Fibroblast of skin of right quadriceps (primary cell): ENCODE results near the gene GSG1L.

Experiments
- DNase-seq: peaks from one replicate; pipeline ENCODE4 v3.0.0-alpha.2; 2013

Gene GSG1L

DNA sequence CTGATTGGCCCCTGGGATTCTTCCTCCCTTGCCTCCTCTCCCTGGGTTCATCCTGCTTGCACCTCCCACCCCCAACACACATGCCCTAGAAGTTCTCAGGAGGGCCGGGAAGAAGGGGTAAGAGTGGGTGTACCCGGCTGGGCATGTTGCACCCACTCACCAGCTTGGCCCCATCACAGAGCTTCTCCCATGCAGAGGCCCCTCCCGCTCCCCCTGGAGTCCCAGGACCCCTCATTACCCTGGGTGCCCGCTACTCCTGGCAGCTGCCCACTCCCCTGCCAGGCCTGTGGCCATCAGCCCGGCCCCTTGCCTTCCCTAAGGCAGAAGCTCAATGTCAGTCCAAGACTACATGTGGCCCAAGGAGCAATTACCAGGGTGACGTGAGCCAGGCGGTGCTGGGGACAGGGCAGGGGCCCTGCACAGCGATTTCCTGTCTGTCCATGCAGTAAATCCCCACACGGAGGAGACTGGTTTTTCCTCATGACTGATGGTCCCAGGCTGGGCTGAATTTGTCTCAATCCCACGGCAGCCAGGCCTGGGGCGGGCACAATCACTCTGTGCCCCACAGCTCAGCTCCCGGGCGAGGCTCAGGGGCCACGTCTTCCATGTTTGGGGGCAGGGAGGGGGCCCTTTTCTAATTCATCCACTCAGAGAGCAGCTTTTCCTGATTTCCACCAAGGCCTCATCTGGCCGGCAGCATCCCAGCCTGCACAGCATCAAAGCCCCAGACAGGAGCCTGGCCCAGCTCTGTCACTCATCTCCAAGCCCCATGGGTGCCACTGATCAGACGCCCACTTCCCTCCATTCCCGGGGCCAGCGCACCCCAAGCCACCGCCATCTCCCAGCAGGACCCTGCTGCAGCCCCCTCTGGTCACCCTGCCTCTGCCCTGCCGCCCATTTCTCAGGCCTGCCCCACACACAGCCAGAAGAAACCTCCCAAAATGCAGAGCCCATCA, 278.9 kb downstream of the GSG1L start:
- DNase-seq: no peak

GRCh38 chr16:27781981-27782880, 281.3 kb downstream of the GSG1L start:
- DNase-seq: no peak

- DNase-seq: no peak
These were observed 282.4 kb downstream of the GSG1L start for GRCh38 chr16:27781195-27781524.

GRCh38 chr16:27780468-27781194, 282.9 kb downstream of the GSG1L start:
- DNase-seq: no peak

GRCh38 chr16:27779641-27780164, 283.8 kb downstream of the GSG1L start:
- peak; percentile 37 for DNase-seq

DNA sequence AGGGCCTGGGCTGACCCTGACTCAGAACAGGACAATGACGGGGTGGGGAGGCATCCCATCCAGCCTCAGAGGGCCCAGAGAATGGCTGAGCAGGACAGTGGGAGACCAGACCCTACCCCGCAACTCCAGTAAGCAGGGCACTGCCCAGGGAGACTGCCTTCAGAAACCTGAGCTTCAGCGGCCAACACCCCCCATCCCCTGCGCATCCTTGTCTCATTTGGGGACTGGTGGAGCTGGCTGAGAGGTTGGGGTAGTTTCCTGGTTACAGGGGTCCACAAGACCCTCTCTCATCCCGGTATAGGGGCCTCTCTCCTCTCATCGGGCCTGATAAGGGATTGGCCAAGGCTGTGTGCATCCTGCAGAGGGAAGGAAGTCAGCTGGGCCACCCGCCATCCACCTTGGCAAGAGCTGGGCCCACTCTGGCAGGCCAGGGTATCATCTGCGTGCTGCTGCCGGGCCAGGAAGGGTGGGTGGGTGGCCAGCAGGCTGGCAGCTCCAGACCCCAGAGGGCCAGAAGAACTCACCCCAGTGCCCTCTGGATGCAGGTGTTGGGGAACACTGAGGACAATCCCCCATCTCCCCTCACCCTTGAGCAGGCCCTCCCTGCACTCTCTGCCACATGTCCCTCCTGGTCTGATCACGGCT, 284.5 kb downstream of the GSG1L start:
- no peak for DNase-seq

GRCh38 chr16:27778171-27778925, 285.2 kb downstream of the GSG1L start:
- DNase-seq: no peak

DNA sequence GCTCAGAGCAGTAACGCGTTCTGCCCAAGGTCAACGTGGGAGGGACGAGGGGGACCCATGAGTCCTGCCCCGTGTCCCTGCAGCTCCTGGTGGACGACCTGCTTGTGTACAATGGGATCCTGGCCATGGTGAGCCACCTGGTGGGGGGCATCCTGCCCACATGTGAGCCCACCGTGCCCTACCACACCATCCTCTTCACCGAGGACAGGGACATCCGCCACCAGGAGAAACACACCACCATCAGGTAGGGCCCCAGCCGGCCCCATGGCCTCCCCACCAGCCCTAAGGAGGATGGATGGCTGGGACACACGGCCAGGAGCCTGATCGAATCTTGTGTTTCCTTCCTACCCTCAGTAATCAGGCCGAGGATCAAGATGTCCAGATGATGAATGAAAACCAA, 286.0 kb downstream of the GSG1L start:
- no peak for DNase-seq

- DNase-seq: no peak
These were observed 286.8 kb downstream of the GSG1L start for GRCh38 chr16:27776556-27777225.

DNA sequence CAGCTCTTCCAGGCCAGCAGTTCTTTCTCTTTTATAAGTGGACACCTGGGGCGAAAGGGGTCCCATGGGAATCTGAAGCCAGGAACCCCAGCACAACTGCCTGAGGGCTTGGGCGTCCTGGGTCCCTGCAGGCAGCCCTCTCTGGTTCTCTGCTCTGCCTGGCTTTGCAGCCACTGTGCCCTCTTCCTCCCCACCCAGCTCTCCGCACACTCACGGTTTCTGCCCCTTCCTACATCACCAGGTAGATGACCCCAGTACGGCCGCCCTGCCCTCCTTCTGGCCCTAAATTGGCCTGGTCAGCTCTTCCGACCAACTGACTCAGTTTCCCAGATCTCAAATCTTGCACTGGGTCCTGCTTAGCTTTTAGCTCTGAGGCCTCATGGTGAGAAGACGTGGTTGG, 288.3 kb downstream of the GSG1L start:
- no peak for DNase-seq

- DNase-seq: no peak
These were observed 288.7 kb downstream of the GSG1L start for GRCh38 chr16:27774779-27775178.

GRCh38 chr16:27773344-27773743, 290.2 kb downstream of the GSG1L start:
- no peak for DNase-seq

- no peak for DNase-seq
These were observed 291.3 kb downstream of the GSG1L start for GRCh38 chr16:27772093-27772825.

DNA sequence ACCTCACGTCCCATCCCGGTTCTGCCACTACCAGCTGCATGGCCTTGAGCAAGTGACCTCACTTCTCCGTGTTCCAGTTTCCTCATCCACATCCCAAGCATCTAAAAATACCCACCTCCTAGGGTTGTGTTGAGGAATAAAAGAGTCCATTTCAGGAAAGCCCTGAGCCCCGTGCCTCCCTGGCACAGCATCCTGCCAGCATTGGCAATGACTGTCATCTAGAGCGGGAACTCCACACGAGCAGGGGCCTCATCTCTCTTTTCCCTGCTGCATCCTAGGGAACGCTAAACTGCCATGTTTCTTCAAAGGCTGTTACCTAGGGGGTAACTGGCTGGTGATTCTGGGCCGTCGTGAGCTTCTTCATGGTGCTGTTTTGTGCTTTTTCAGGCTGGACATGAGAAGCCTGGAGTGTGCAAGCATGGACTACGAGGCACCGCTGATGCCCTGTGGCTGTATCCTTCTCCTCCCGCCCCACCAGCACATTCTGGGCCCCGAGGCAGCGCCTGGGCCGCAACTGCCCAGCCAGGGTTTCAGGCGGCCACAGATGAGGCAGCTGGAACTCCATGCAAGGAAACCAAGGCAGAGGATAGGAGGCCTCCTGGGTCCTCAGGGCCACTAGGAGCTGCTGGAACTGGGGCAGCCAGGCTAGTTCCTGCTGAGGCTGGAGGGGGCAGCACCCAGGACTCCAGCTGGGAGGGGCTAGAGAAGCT, 292.2 kb downstream of the GSG1L start:
- DNase-seq: no peak

- no peak for DNase-seq
These were observed 293.0 kb downstream of the GSG1L start for GRCh38 chr16:27770271-27771196.

DNA sequence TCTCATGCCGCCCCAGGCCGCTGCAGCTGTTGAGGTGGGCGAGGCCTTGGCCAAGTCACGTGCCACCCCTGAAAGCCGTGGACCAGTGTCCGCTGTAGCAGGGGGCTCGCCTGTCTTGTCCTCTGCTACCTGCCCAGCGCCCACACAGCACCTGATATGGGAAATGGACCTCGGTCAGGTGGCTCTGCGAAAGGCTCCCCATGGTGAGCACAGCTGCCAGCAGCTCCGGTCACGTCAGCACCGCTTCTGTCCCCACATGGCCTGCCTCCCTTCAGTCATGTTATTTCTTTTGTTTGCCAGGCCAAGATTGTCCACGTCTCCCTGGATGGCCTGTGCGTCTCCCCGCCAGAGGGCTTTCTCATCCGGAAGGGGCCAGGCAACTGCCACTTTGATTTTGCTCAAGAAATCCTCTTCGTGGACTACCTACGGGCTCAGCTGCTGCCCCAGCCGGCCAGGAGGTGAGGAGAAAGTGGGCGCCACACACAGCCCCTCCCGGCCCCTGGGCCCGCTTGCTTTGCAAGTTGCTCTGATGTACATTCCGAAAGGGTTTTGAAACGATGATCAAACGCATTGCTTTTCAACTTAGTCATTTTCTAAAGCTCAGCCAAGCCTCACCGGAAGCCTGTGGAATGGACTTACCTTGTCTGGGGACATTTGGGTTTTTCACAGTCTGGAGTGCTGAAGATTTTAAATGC, 293.8 kb downstream of the GSG1L start:
- peak; percentile 75 for DNase-seq

- no peak for DNase-seq
These were observed 294.8 kb downstream of the GSG1L start for GRCh38 chr16:27768651-27769272.
